Body of pancreas (tissue), 4 donors: ENCODE measurements around the gene GABRG3. TPM values are rescaled to one million over a fixed set of nuclear protein-coding genes. Genes with fewer than 3 reads are reported as not detected.

ENCODE experiments used
- ATAC-seq: fragments of 150-250 bp; one replicate; pipeline ENCODE4 v1.9.1; 2016
- DNase-seq, 4 donors: peaks; one replicate each; pipeline ENCODE4 v3.0.0-alpha.2; 2019
- H3K27ac ChIP-seq, 4 donors: fragments of 200-600 bp; sonication (generic); 1 replicate in 3 of 4; 2 replicates in 1 of 4; pipeline versions ENCODE4 v1.5.1 to v1.6.1; 2016 to 2019; ENCODE audit warnings: mild to moderate bottlenecking in 1 of 4, mixed read lengths in 1 of 4, moderate library complexity in 1 of 4
- H3K27me3 ChIP-seq, 2 donors: fragments of 200-600 bp; sonication (generic); one replicate each; pipeline ENCODE4 v1.6.0; 2016; ENCODE audit warnings: mild to moderate bottlenecking in 1 of 2
- H3K36me3 ChIP-seq, 2 donors: fragments of 200-600 bp; sonication (generic); replicated peaks in 1 of 2; 2 replicates each; pipeline ENCODE4 v1.5.1; 2016; ENCODE audit warnings: low read depth in 2 of 2; ENCODE audit not compliant: insufficient read depth in 1 of 2
- H3K4me1 ChIP-seq: fragments of 200-600 bp; sonication (generic); one replicate; pipeline ENCODE4 v1.6.0; 2016
- H3K4me3 ChIP-seq, 2 donors: fragments of 200-600 bp; sonication (generic); 1 replicate in 1 of 2; 2 replicates in 1 of 2; pipeline ENCODE4 v1.5.1; 2016 to 2019
- H3K9me3 ChIP-seq, 3 donors: fragments of 200-600 bp; sonication (generic); 1 replicate in 2 of 3; 2 replicates in 1 of 3; pipeline ENCODE4 v1.5.1; 2016
- POLR2A ChIP-seq, 3 donors: fragments of 450-650 bp; IDR thresholded peaks; one replicate each; pipeline ENCODE4 v1.6.1; 2016; ENCODE audit warnings: antibody characterized with exemption in 3 of 3, mild to moderate bottlenecking in 2 of 3
- WGBS, 2 donors: methylation state at CpG; one replicate each; pipeline ENCODE4 v1.1.5; 2017; 5-methylcytosine and 5-hydroxymethylcytosine counted together
- intact Hi-C: fragments of 100-400 bp; cut with DNase I; formaldehyde crosslinking; loops from one replicate; pipeline ENCODE4 v1.15.1; 2023
- total RNA-seq, 2 donors: library from RNA; depleted of rRNA; stranded (reverse); fragments of >200 nt; gene quantifications; one replicate each; pipeline ENCODE4 v1.1.0, GENCODE V29; 2016
- TF ChIP-seq, protein P1 (sequence below), 7 experiments: fragments of 450-650 bp in 4 of 7; fragments of 200-600 bp in 3 of 7; sonication (generic) in 3 of 7; IDR thresholded peaks; one replicate each; pipeline ENCODE4 v1.5.1; 2016 to 2019; ENCODE audit warnings: antibody characterized with exemption in 7 of 7

GABRG3 gene
- total RNA-seq, 2 donors from 2014 or later = not detected

DNA sequence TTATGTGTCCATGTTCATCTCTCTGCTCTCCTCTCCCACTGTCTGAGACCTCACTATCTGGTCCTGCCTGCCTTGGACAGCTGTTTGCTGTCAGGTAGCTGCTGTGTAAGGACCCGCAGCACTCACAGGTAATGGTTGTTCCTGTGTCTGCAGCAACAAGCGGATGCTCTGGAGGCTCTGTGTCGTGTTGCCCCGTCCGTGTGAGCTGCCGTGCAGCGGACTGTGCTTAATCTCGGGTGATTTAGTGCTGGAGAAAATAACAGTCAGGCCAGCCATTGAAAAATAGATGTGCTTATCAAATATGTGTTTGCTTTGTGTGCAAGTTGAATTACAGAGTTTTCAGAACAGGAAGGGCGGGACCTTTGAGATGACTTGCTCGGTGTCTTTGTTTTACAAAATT, 121.4 kb downstream of the GABRG3 start:
- Histone ChIP-seq H3K9me3 (no peaks in the 10 kb centered on the region), H3K4me1 (no peaks in the 10 kb centered on the region), H3K27me3 (no peaks in the 10 kb centered on the region), H3K4me3 (no peak overlapping the region), H3K27ac (no peak overlapping the region), H3K36me3 (no peaks in the 10 kb centered on the region)
- DNase-seq (no peak), ATAC-seq (no peak)
- intact Hi-C loops = no loop called here
- WGBS, 2 donors = 42 to 63% methylated on average over 10 of the region's 10 CpGs
- TF ChIP-seq POLR2A (IDR thresholded peaks at IDR 0.05) = no peak
- TF ChIP-seq, protein P1, sequence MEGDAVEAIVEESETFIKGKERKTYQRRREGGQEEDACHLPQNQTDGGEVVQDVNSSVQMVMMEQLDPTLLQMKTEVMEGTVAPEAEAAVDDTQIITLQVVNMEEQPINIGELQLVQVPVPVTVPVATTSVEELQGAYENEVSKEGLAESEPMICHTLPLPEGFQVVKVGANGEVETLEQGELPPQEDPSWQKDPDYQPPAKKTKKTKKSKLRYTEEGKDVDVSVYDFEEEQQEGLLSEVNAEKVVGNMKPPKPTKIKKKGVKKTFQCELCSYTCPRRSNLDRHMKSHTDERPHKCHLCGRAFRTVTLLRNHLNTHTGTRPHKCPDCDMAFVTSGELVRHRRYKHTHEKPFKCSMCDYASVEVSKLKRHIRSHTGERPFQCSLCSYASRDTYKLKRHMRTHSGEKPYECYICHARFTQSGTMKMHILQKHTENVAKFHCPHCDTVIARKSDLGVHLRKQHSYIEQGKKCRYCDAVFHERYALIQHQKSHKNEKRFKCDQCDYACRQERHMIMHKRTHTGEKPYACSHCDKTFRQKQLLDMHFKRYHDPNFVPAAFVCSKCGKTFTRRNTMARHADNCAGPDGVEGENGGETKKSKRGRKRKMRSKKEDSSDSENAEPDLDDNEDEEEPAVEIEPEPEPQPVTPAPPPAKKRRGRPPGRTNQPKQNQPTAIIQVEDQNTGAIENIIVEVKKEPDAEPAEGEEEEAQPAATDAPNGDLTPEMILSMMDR (IDR thresholded peaks at IDR 0.05) = no peak

DNA sequence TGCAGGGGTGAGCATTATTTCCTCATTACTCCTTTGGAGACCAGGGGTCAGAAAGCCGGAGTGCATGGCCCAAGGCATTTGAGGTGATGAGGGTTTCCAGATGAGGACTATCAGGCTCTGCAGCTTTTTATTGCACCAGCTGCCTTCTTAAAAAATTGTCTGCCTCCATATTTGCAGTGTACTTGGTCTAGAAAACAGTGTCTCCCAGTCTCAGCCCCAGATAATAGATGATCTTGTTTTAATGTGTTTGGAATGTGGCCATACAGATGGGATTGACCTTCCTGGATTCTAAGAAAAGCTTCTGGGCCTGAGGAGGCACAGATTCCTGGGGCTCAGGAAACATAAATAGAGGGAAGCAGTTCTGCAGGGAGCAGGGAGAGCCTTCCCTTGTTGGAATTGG, 123.3 kb downstream of the GABRG3 start:
- no peaks in the 10 kb centered on the region for H3K9me3 ChIP-seq
- H3K4me3 ChIP-seq = no peak overlapping the region
- no peak for TF ChIP-seq POLR2A (IDR thresholded peaks at IDR 0.05)
- TF ChIP-seq, protein P1 (IDR thresholded peaks at IDR 0.05) = no peak
- no peaks in the 10 kb centered on the region for H3K4me1 ChIP-seq
- intact Hi-C loops = no loop called here
- ATAC-seq = no peak
- no peaks in the 10 kb centered on the region for H3K36me3 ChIP-seq
- no peaks in the 10 kb centered on the region for H3K27me3 ChIP-seq
- 67 to 73% methylated on average over 1 of the region's 1 CpG for WGBS, 2 donors
- H3K27ac ChIP-seq = no peak overlapping the region
- DNase-seq = no peak

DNA sequence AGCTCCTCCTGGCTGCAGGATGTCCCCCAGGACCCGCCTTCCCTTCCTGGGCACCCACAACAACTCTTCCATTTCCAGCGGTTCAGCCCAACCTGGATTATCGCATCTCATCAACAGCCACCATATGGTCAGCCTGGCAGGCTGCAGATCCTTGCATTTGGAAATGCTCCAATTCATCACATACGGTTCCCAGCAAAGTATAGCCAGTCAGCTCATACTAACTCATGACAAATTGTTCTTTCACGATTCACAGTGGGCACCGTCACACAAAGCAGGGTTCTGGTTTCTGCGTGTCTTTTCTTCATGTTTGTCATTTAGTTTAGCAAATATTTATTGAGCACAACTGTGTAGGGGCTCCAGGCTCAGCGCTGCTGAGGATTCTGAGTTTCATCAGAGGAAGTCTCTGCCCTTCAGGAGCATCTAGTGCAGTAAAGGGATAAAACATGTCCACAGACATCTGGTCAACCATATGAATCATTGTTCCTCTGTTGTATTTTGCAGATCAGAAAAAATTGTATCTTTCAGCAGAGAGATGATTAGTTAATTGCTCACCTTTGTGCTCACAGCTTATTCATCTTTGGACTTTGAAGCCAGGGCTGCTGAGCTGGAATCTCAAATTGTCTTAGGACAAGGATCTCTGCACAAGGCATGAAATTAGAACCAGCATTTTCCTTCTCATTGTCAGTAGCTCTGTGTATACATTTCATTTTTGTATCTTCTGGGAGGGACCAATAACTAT, 125.1 kb downstream of the GABRG3 start:
- DNase-seq (no peak), ATAC-seq (no peak)
- no peaks in the 10 kb centered on the region for H3K4me1 ChIP-seq
- intact Hi-C loops = no loop called here
- no peaks in the 10 kb centered on the region for H3K9me3 ChIP-seq
- H3K27me3 ChIP-seq = no peaks in the 10 kb centered on the region
- WGBS, 2 donors = 37 to 39% methylated on average over 8 of the region's 8 CpGs
- H3K27ac ChIP-seq = no peak overlapping the region
- TF ChIP-seq, protein P1 (IDR thresholded peaks at IDR 0.05) = no peak
- TF ChIP-seq POLR2A (IDR thresholded peaks at IDR 0.05) = no peak
- H3K4me3 ChIP-seq = no peak overlapping the region
- no peaks in the 10 kb centered on the region for H3K36me3 ChIP-seq

DNA sequence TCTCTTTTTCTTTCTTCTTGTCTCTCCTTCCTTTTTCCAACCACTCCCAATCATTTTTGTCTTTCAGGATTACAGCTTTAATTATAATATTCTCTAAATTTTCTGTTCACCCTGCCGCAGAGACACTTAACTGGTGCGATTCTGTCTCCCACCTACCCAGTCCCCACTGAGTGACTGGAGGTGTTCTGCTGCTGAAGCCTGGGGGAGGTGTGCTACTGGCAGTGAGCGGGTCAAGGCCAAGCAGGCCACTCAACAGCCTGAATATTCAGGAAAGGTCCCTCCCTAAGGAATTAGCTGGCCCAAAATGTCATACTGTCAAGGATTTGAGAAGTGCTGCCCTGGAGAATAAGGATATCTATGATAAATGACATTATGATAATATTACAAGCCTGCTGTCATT, 126.5 kb downstream of the GABRG3 start:
- H3K27ac ChIP-seq = no peak overlapping the region
- no peak for TF ChIP-seq POLR2A (IDR thresholded peaks at IDR 0.05)
- TF ChIP-seq, protein P1 (IDR thresholded peaks at IDR 0.05) = no peak
- H3K27me3 ChIP-seq = no peaks in the 10 kb centered on the region
- WGBS, 2 donors = 68 to 85% methylated on average over 3 of the region's 3 CpGs
- no peak overlapping the region for H3K4me3 ChIP-seq
- no peak for ATAC-seq
- no peaks in the 10 kb centered on the region for H3K36me3 ChIP-seq
- H3K9me3 ChIP-seq = no peaks in the 10 kb centered on the region
- intact Hi-C loops = no loop called here
- DNase-seq = no peak
- H3K4me1 ChIP-seq = no peaks in the 10 kb centered on the region

DNA sequence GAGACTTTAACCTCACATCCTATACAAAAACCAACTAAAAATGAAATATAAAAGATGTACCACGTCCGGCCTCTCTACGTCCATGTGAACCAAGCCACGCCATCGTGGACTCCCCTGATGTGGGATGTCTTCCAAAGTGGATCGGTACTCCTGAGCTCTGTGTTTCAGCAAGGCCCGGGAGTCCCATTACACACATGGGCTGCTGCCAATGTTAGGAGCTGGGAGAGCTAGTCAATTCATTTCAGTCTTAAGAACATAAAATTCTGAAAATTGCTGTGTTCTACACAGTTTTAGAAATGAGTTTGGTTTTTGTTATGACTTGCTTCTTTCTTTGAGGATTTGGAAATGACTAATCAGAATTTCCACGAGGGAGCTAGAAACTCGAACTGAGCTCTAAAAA, 131.0 kb downstream of the GABRG3 start:
- H3K4me3 ChIP-seq = no peak overlapping the region
- H3K27me3 ChIP-seq = no peaks in the 10 kb centered on the region
- no peaks in the 10 kb centered on the region for H3K9me3 ChIP-seq
- H3K27ac ChIP-seq = no peak overlapping the region
- no peaks in the 10 kb centered on the region for H3K4me1 ChIP-seq
- TF ChIP-seq, protein P1 (IDR thresholded peaks at IDR 0.05) = no peak
- no peak for TF ChIP-seq POLR2A (IDR thresholded peaks at IDR 0.05)
- ATAC-seq (no peak), DNase-seq (no peak)
- intact Hi-C loops = no loop called here
- no peaks in the 10 kb centered on the region for H3K36me3 ChIP-seq
- 69 to 84% methylated on average over 9 of the region's 9 CpGs for WGBS, 2 donors
